Effector CD8-positive, alpha-beta T cell (primary cell): Measurements from ENCODE around the gene LAMTOR3.
"Not testable (repeated sequence)": the region's sequence is repeated elsewhere in the genome, so short reads cannot be mapped to it uniquely, and the experiment has no call there.

Experiments used
- DNase-seq: peaks from one replicate; lab custom pipeline; 2025; lab: John Stamatoyannopoulos, UW

Gene LAMTOR3

DNA sequence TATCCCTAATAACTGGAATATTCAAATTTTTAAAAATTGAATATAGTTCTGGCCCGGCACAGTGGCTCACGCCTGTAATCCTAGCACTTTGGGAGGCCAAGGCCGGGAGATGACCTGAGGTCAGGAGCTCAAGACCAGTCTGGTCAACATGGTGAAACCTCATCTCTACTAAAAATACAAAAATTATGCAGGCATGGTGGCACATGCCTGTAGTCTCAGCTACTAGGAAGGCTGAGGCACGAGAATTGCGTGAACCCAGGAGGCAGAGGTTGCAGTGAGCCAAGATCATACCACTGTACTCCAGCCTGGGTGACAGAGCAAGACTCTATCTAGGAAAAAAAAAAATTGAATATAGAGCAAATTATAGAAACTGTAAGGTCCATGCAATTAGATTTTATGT, 64.2 kb downstream of the LAMTOR3 start:
- not testable (repeated sequence) for DNase-seq

DNA sequence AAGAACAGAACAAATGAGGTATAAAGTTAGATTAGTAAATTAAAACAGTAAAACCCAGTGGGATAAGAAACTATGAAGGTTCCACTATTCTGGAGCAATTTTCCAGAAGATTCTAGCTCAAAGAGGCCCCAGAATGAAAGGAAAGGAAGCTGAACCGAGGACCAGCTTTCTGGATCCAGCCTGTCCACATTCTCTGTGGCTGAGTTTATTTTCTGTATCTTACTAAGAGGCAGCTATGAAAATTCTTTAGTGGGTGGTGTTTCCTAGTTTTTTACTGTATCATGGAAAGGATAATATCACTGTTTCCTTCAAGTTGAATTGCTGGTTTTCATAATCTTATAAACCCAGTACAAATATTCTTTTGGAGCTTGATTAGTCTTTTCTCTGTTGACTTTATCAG, 65.8 kb downstream of the LAMTOR3 start:
- DNase-seq: no peak
